Mesothelial cell of epicardium (in vitro differentiated cells): ENCODE data around the gene GGT7. TPM values are rescaled to one million over a fixed set of nuclear protein-coding genes. Genes with fewer than 3 reads are reported as not detected.
A peak's percentile ranks its signal among the peaks of the same experiment; 100 is the strongest.

Experiments
- DNase-seq, 2 experiments: peaks; one replicate each; pipeline ENCODE4 v3.0.0; 2021; ENCODE audit warnings: low spot score in 2 of 2; ENCODE audit not compliant: unreplicated experiment in 2 of 2
- H3K27ac Mint-ChIP-seq: 2 replicates; pipeline ENCODE4 v1.8.0; 2021; ENCODE audit warnings: mixed read lengths
- H3K27me3 Mint-ChIP-seq: 2 replicates; pipeline ENCODE4 v1.8.0; 2021; ENCODE audit warnings: low read depth, mixed read lengths
- H3K36me3 Mint-ChIP-seq: 2 replicates; pipeline ENCODE4 v1.8.0; 2021; ENCODE audit warnings: mixed read lengths
- H3K4me1 Mint-ChIP-seq: 2 replicates; pipeline ENCODE4 v1.8.0; 2021; ENCODE audit warnings: mixed read lengths
- H3K4me3 Mint-ChIP-seq: 2 replicates; pipeline ENCODE4 v1.8.0; 2021; ENCODE audit warnings: mild to moderate bottlenecking, moderate library complexity, mixed read lengths
- H3K9me3 Mint-ChIP-seq: 2 replicates; pipeline ENCODE4 v1.8.0; 2021; ENCODE audit warnings: mixed read lengths
- total RNA-seq: library from RNA; stranded (reverse); gene quantifications from 3 replicates; pipeline ENCODE4 v1.2.1, GENCODE V29; 2021
- TF ChIP-seq, protein P1 (sequence below): fragments of 200-600 bp; sonication (generic); IDR thresholded peaks from one replicate; pipeline ENCODE4 v1.5.0; 2021; ENCODE audit warnings: antibody characterized with exemption; ENCODE audit not compliant: unreplicated experiment

GGT7 gene
- total RNA-seq, 1 donor from 2014 or later: 35.9 TPM

- Mint-ChIP-seq H3K27ac (no peak overlapping the region), H3K4me3 (no peak overlapping the region), H3K36me3 (peaks cover 11% of the 10 kb centered on the region), H3K9me3 (no peaks in the 10 kb centered on the region), H3K4me1 (peaks cover 16% of the 10 kb centered on the region), H3K27me3 (no peaks in the 10 kb centered on the region)
- TF ChIP-seq, protein P1, sequence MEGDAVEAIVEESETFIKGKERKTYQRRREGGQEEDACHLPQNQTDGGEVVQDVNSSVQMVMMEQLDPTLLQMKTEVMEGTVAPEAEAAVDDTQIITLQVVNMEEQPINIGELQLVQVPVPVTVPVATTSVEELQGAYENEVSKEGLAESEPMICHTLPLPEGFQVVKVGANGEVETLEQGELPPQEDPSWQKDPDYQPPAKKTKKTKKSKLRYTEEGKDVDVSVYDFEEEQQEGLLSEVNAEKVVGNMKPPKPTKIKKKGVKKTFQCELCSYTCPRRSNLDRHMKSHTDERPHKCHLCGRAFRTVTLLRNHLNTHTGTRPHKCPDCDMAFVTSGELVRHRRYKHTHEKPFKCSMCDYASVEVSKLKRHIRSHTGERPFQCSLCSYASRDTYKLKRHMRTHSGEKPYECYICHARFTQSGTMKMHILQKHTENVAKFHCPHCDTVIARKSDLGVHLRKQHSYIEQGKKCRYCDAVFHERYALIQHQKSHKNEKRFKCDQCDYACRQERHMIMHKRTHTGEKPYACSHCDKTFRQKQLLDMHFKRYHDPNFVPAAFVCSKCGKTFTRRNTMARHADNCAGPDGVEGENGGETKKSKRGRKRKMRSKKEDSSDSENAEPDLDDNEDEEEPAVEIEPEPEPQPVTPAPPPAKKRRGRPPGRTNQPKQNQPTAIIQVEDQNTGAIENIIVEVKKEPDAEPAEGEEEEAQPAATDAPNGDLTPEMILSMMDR: no peak
- DNase-seq: no peak
Measured at GRCh38 chr20:34880215-34880850, 7.7 kb upstream of the GGT7 start.

GRCh38 chr20:34876406-34877282 is 4.0 kb upstream of the GGT7 start, which contains the start of gene ACSS2:
ACSS2 (plus strand) TSS chr20:34876612; CDS start chr20:34876646, 34 bp downstream.
- H3K36me3 Mint-ChIP-seq: peaks cover 2% of the 10 kb centered on the region
- no peaks in the 10 kb centered on the region for H3K9me3 Mint-ChIP-seq
- TF ChIP-seq, protein P1: no peak
- peak within 1 kb of the TSS; percentile 96 for H3K27ac Mint-ChIP-seq
- no peaks in the 10 kb centered on the region for H3K27me3 Mint-ChIP-seq
- peak within 1 kb of the TSS; percentile 93 for H3K4me3 Mint-ChIP-seq
- peak in 1 of 2 experiments; percentile 97 for DNase-seq
- H3K4me1 Mint-ChIP-seq: peaks cover 33% of the 10 kb centered on the region

DNA sequence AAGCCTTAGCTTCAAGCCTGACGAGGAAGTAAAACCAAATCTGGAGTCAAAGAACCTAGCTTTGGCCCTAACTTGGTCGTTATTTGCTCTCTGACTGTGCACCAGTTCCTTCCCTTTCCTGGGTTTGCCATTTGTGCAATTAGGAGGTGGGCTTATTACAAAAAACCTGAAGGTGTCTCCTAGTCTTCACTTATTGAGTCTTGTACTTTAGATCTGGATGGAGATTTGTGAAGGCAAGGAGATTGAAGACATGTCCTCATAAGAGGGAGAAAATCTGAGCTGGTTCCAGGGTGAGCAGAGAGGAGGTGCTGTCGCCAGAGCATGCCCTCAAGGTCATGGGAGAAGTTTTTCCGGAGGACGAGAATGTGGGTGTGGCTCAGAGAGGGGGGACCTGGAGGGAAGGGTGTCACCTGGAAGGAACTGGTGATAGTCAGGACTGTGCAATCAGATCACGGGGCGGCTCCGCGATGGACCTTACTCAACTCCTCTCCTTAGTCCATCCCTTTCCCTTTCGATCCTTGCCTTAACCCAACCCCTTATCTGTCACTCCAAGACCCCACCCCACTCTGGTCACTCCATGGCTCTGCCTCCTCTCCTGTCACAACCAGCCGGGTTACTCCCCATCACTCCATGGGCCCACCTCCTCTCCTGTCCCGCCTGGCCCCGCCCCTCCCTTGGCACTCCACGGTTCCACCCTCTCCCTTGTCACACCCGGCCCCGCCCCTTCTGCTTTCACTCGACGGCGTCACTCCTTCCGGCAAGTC is 3.2 kb upstream of the GGT7 start:
- TF ChIP-seq, protein P1: no peak
- DNase-seq: peak in 1 of 2 experiments; percentile 98
- Mint-ChIP-seq H3K4me3 (peak overlapping the region; percentile 93), H3K27me3 (no peaks in the 10 kb centered on the region), H3K4me1 (peaks cover 38% of the 10 kb centered on the region), H3K27ac (peak overlapping the region; percentile 96), H3K9me3 (no peaks in the 10 kb centered on the region), H3K36me3 (peaks cover 2% of the 10 kb centered on the region)

GRCh38 chr20:34874094-34874654 is 1.5 kb upstream of the GGT7 start:
- Mint-ChIP-seq H3K27ac (no peak overlapping the region), H3K4me3 (peak overlapping the region; percentile 75), H3K36me3 (peaks cover 1% of the 10 kb centered on the region), H3K27me3 (no peaks in the 10 kb centered on the region), H3K4me1 (peaks cover 34% of the 10 kb centered on the region), H3K9me3 (no peaks in the 10 kb centered on the region)
- DNase-seq: peak in 1 of 2 experiments; percentile 72
- TF ChIP-seq, protein P1: peak; percentile 41

DNA sequence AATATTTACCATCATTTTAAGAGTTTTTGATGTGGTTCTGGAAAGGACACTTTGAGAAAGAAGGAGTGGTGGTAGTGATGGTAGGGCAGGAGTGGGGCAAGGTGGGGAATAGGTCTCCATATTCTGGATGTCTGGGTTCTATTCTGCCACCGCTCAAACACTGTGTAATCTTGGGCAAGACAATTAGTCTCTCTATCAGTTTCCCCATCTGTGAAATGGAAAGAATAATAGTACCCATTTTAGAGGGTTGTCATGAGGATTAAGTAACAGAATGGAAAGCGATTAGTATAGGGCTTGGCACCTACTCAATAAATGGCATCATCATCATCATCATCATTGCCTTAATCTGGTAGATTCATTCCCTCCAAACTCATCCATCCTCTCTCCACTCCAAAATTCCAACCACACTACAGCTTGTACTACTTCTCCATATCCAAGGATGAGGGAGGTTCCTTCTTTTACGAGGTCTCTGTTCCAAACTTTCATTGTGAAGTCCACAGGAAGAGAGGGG is 982 bp upstream of the GGT7 start:
- no peaks in the 10 kb centered on the region for H3K9me3 Mint-ChIP-seq
- peaks cover 33% of the 10 kb centered on the region for H3K4me1 Mint-ChIP-seq

More for the DNA sequence above, 982 bp upstream of the GGT7 start:
- H3K36me3 Mint-ChIP-seq: no peaks in the 10 kb centered on the region
- TF ChIP-seq, protein P1: no peak
- DNase-seq: no peak
- H3K27ac Mint-ChIP-seq: no peak overlapping the region
- H3K27me3 Mint-ChIP-seq: no peaks in the 10 kb centered on the region
- H3K4me3 Mint-ChIP-seq: peak overlapping the region; percentile 75
